GM18868 (cell line): Measurements from ENCODE around the gene AIDA.
A peak's percentile ranks its signal among the peaks of the same experiment; 100 is the strongest.
"Not testable (repeated sequence)": the region's sequence is repeated elsewhere in the genome, so short reads cannot be mapped to it uniquely, and the experiment has no call there.

Source experiments
- ATAC-seq: cut with Tn5 transposase; IDR thresholded peaks from one replicate; pipeline ENCODE4 v1.9.1; 2021; ENCODE audit warnings: mild to moderate bottlenecking, moderate library complexity; ENCODE audit not compliant: unreplicated experiment

The AIDA gene

DNA sequence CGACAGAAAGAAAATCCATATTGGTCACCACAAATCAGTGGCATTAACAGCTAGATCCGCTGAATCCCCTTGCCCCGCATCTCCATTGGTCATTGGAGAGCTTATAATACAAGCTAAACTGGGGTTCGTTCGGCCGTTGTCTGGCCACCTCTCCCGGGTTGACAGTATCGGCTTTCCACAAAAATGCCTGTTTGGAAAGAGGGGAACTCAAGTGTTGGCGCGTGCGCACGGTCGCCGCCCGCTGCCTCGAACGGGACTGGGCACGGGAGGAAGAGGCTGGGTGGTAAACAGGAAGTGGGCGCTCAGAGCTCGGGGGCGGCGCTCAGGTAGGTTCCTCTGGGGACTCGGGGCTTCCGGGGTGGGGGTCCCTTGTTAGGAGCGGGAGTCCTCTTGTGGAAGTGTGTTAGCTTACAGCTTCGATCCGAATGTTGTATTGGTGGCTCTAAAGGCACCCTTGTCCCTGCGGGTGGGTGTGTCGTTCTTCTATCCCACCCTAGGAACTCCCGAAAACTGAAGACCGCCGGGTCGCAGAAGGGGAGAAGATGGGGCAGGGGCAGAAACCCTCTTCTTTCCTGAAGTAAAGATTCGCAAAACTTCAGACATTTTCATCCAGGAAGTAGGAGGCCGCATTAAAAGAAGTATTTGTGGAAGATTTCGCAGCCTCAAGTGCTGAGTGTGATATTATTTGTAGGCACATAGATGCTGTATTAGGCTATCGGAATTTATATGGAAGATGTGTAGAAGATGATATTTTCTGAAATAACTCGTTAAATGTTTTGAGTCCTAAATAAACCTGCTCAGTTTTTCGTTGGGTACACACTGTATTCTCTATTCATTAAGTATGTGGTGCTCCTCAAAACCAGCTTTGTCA is 1.0 kb upstream of the AIDA start:
- peak; percentile 75 for ATAC-seq

DNA sequence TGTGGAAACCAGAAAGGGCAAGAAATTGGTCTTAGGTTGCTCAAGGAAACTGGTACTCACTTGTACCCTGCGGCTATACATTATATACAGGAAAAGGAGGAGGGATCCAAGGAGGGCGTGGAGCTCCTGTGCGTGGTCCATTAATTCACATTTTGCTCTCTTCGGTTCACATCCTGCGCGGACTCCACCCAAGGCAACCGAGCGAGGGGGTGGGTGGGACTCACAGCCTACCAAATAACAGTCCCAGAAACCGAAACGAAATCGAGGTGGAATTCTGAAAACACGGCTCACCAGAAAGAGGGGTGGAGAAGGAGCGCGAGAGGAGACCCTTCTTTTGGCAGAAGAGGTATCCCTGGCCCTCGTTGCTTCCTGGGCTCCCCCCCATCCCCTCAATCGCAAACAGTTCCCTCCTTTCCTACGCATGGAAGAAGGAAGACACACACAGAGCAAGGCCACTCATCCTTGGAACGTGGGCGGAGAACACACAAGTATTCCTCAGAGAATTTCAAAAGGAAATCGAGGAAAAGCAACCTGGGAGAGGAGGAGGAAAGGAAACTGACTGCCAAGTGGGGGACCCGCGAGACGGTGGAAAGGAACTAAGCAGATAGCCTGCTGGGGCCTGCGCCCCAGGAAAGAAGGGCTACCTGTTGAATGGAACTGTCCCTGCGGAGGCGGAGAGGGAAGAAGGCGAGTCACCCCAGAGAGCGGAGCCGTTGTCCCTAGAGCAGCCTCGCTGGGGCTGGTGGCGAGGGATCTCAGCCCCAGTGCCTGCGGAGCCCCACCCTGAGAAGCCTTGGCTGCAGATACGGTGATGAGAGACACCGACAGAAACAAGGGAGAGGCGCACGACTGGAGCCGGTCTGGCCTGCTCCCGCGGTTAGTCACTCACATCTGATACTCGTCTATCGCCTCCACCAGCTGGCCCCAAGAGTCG is 705 bp downstream of the AIDA start:
- peak; percentile 28 for ATAC-seq

DNA sequence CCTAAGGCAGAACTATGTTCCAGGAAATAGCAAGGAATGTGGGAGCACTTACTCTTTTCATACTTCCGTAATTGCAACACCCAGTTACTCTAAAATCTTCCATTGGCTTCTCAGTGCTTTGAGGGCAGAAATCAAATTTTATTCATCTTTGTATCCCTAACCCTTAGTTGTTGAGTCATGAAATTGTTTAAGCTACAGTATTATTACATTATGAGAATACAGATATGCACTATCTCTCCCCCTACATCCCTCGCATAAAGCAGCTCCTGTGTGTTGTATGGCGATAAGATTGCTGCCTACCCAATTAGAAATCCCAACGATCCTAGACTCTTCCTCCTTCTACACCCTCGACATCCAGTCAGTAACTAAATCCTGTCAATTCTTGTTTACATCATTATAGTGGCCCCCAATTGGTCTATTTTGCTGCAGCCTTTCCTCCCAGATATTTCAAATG is 2.6 kb downstream of the AIDA start:
- no peak for ATAC-seq

DNA sequence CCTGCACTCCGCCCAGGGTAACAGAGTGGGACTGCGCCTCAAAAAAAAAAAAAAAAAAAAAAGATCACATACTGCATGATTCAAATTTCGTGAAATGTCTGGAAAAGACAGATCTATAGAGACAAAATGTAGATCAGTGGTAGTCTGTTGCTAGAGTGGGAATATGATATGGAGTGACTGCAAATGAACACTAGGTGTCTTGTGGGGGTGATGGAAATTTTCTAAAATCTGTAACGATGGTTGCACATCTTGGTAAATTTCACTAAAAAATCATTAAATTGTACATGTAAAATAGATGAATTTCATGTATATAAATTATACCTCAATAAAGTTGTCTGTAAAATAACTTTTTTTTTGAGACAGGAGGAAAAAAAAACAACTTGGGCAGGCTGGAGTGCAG is 5.5 kb downstream of the AIDA start:
- no peak for ATAC-seq

DNA sequence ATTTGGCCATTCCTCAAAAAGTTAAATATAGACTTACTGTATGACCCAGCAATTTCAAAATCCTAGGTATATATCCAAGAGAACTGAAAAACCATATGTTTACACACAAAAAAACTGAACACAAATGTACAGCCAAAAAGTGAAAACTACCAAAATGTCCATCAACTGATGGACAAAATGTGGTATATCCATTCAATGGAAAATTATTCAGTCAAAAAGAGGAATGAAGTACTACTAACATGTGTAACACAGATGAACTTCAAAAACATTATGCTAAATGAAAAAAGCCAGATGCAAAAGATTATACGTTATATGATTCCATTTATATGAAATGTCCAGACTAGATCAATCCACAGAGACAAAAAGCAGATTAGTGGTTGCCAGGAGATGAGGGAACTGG is 8.0 kb downstream of the AIDA start:
- ATAC-seq = no peak

DNA sequence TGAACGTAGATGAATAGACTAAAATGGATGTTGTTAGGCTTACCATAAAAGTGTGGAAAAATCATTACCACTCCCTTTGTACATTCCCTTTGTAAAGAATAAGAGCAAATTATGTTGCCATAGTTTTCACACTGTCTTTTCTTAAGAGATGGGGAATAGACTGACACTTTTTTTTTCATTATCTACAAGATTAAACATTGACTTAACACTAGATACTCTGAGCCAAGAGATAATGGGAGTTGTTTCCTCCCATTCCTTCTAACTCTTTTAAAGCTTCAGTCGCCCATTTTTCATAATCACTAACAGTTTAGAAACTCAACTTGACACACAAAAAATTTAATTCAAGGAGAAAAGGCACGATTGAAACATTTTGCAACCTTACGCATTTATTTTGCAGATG is 10.1 kb downstream of the AIDA start:
- no peak for ATAC-seq

DNA sequence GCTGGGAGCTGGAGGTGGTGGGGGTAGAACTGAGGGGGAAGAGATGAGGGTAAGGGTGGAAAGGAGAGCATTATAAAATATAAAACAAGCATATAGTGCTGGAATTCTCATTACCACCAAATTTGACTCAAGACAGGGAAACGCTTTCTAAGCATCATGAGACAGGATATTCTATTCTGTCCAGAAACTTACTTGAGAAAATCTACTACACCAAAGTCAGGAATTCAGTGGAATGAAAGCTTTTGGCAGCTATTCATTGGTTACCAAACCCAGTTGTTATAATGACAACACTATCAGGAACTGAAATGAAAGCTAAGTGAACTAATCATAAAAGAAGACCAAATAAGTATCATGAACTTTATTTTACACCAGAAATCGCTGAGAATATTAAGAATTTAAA is 14.5 kb downstream of the AIDA start:
- ATAC-seq = no peak

DNA sequence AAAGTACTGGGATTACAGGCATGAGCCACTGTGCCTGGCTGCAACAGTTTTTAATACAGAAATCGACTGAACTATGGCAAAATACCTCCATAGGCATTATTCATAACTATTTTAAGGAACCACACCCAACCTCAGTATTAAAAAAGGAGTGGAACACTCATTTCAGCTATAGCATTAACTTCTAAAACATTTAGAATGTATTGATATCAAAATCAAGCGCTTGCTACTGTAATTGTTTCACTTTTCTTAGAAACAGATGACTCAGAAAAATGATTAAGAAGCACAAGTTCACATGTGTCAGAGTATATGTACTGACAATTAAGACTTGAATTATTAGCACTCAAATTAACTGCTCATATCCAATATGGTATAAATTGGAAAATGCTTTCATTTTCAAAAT is 15.1 kb downstream of the AIDA start:
- ATAC-seq = no peak

DNA sequence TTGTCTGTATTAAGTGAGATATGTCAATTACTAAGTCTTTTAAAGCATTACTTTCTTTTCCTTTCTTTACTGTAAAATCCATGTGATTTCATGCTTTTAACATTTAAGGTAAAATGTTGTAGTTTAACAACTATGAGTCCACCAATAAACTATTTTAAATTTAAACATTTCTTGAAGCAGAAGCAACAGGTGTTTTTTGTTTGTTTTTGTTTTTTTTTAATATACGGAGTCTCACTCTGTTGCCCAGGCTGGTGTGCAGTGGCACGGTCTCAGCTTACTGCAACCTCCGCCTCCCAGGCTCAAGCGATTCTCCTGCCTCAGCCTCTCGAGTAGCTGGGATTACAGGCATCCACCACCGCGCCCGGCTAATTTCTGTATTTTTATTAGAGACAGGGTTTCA is 15.6 kb downstream of the AIDA start:
- no peak for ATAC-seq

DNA sequence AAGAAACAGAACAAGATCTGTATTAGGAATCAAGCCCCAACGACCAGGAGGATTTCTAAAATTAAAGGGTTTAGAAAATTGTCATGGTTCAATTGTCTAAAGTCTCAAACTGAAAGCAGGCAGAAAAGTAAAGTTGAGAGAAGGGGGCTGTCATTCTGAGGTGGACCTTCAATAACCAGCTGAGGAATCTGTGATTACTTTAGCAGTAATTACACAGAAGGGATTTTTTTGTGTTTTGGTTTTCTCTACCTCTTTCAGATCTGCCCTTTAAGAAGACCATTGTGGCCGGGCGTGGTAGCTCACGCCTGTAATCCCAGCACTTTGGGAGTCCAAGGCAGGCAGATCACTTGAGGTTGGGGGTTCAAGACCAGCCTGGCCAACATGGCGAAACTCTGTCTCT is 17.4 kb downstream of the AIDA start:
- ATAC-seq = no peak

DNA sequence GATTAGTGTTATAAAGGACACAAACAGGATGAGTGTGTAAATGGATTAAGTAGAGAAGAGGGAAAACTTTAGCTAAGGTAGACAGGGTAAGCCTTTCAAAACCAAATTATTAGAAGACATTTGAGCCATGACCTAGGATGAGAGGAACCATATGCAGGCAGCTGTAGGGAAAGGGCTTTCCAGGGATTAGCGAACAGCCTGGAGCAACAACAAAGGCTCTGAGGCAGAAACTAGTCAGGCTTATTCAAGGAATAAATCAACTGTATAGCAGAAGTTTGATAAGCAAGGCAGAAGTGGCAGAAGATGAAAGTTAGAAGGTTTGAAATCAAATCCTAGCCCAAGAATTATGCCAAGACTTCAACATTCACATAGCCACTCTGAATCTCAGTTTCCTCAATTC is 21.3 kb downstream of the AIDA start:
- ATAC-seq = no peak

DNA sequence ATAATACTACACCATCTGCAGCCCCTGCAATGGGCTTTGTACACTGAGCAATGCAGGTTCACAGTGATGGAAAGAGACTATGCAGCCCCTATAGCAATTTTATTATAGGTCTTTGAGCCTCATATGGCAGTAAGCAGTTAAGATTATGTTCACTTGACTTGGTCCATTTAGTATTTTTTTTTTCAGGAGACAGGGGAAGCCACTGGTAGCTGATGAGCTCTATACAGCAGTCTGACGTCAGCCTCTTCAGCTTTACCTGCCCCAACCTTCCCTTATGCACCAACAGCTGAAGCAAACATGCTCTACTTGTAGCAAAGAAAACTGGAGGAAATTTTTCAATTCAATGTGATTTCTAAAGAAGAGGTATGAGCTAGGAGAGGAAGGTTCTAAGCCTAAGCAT is 32.2 kb downstream of the AIDA start:
- no peak for ATAC-seq

DNA sequence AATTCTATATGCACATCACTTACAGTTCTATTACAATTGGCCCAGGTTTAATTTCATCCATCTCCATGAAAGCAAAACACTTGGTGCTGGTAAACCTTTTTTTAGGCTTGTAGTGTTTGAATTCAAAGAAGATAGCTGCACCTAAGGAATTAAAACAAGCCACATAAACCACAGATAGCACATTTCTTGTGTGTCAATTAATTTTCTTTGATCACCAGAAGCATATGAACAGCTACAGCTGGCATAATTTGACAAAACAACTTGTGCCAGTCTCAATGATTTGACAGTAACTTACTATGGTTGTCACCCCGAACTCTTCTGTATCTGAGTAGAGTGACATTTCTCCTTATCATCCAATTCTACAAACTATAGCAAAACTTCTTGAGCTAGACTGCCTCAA is 42.2 kb downstream of the AIDA start:
- no peak for ATAC-seq

DNA sequence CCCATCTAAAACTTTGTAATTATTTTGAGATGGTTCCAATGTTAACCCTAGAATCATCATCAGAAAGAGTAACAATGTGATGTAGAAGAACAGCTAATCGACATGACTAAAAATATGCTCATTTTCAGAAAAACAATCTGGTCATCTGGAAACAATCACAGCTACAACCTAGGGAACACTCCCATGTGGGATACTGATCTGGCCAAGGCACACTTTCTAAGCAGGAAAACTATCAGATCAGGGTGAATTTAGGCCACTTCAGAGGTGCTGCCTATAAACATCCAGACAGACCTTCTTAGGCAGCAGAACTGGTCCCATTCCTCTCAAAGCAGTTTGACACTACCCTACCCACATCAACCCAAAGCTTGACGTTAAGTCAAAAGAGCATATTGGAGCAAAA is 43.2 kb downstream of the AIDA start:
- ATAC-seq = not testable (repeated sequence)

DNA sequence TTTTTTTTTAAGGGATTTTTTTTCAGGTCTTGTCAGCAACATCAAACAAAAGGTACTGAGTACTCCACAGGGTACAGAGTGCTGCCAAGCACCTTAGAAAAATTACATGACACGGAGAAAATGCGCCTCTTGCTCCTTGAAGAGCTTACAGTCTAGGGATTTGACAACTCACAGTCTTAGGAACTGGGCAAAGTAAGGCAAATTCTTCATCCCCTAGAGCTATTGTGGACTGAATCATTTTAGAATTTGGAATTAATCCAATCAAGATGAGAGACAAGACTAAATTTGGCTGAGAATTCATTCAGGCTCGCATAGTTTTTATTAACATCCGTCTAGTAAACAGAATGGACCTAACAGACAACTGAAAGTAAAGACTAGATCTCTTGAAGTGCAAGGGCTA is 44.1 kb downstream of the AIDA start:
- ATAC-seq = not testable (repeated sequence)

DNA sequence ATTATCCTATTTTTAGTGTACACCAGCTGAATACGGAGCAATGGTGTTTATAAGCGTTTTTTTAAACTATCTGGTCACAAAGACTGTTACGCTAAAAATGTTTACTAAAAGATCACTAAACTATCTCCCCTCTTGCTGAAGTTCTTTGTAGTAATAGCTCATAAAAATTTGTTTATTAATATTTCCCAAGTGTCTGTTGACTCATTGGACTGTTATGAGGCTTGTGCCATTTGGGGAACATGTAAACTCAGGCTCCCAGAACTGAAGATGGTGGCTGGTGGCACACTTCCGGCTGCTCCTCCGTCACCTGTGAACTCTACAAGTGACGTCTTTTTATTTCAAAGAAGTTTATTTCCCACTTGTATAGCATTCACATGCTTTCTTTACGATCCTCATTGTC is 46.3 kb downstream of the AIDA start:
- no peak for ATAC-seq

DNA sequence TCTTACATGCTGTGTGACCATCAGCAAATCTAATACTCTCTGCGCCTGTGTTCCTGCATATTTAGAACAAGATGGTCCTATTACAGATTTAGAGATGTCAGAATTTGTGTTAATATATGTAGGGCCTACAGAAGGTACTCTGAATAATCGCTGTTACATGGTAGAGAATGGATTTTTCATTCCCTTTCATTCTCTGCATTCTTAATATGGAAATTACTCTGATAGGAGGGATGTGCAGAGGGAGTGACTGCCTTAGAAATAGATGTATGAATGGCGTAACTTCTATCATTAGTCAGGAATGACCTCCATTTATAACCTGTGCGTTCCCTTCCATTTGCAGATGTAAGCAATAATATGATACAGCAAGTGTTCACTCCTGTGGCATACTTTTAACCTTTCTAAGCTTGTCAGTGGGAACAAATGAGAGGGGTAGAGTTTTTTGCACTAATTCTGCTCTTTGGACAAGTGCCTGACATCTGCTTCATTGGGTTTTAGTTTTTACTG is 48.8 kb downstream of the AIDA start:
- ATAC-seq = no peak

DNA sequence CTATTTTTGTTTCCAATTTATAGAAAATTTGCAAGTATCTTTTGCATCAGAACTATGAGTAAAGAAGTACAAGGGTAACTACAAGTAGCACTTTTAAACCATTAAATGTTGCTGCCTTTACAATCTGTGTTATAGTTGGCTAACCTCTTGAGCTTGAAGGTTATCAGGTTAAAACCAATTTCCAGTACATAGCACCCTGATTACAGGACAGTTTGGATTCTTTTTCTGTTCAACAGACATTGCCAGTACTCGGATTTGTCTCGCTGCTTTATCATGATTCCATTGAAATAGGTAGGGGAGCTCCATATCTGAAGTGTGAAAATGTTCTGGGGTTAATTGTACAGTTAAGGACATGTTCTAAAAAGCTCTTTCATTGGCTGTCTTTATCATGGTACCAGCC is 54.4 kb downstream of the AIDA start:
- no peak for ATAC-seq

DNA sequence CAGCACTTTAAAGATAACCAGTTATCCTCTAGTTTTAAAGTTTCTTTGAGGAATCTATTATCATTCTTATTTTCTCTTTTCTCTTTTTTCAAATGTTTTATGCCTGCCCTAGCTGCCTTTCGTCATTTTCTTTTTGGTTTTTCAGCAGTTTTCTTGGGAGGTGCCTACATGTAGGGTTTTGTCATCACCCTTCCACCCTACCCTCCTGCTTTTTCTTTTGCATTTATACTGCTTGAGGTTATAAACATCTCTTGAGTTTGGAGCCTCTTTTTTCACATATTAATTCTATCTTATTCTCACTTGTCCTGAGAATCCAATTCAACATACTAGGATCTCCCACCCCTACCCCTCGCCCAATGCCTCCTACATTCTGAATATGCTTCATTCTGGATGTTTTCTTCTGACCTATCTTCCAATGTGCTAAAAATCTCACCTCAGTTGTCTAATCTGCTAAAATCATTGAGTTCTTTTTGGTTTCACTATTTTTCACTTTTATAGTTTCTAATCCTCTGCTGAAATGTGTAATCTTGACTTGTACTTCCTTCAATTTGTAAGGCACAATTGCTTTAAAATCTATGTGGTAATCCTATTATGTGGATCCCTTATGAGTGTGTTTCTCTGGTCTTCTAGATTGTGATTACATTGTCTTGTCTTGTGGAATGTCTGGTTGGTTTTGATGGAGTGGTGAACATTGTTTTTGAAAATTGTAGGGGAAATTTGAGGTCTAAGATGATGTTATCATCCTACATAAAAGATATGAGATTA is 55.7 kb downstream of the AIDA start:
- ATAC-seq = no peak

DNA sequence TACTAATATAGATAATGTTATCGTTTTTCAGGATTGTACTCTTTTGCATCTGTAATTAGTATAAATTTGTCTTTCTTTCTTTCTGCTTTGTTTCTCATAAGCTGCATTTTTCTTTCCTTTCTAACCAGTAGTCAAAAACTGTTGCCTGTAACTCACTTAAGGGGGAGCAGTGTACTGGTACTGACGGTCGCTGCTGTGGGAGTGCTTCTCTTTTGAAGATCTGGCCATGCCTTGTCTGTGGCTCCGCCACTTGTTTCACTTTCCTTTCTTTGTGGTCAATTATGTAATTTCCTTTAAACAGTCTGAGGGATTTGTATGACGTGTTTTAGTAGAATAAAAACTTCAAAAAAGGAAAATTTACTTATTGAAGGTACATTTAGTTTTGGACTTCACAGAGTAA is 57.4 kb downstream of the AIDA start:
- ATAC-seq = peak; percentile 94
